SK-N-SH (cell line): Measurements from ENCODE around the gene CACNA1A.

ENCODE experiments used
- EZH2phosphoT487 ChIP-seq: fragments of 200-600 bp; sonication (generic); IDR thresholded peaks from 2 replicates; pipeline ENCODE4 v1.6.1; 2017; ENCODE audit warnings: low read depth, mixed run types, mild to moderate bottlenecking, antibody characterized with exemption, moderate library complexity, borderline replicate concordance
- JUND ChIP-seq: IDR thresholded peaks from 2 replicates; pipeline ENCODE4 v1.4.0; 2012
- POLR2AphosphoS5 ChIP-seq: IDR thresholded peaks from 2 replicates; pipeline ENCODE4 v1.6.1; 2012; ENCODE audit warnings: low read depth, low read length
- TAF1 ChIP-seq: IDR thresholded peaks from 2 replicates; pipeline ENCODE4 v1.6.1; 2012; ENCODE audit warnings: low read depth, mild to moderate bottlenecking, low read length, moderate library complexity, borderline replicate concordance
- TF ChIP-seq, protein P1 (sequence below): fragments of 150-350 bp; IDR thresholded peaks from 2 replicates; pipeline ENCODE4 v1.6.1; 2016; ENCODE audit warnings: mild to moderate bottlenecking, low read depth, low read length
- TF ChIP-seq, protein P2 (sequence below): IDR thresholded peaks from 2 replicates; pipeline ENCODE4 v1.4.0; 2012; ENCODE audit warnings: low read depth
- TF ChIP-seq, protein P3 (sequence below): IDR thresholded peaks from 2 replicates; pipeline ENCODE4; 2012
- TF ChIP-seq, protein P4 (sequence below): fragments of 200-600 bp; sonication (generic); IDR thresholded peaks from 2 replicates; pipeline ENCODE4 v1.6.1; 2017; ENCODE audit warnings: antibody characterized with exemption, mild to moderate bottlenecking, moderate library complexity
- TF ChIP-seq, protein P5 (sequence below): IDR thresholded peaks from 2 replicates; pipeline ENCODE4 v1.6.1; 2012; ENCODE audit warnings: mild to moderate bottlenecking, low read depth, low read length, moderate library complexity

DNA sequence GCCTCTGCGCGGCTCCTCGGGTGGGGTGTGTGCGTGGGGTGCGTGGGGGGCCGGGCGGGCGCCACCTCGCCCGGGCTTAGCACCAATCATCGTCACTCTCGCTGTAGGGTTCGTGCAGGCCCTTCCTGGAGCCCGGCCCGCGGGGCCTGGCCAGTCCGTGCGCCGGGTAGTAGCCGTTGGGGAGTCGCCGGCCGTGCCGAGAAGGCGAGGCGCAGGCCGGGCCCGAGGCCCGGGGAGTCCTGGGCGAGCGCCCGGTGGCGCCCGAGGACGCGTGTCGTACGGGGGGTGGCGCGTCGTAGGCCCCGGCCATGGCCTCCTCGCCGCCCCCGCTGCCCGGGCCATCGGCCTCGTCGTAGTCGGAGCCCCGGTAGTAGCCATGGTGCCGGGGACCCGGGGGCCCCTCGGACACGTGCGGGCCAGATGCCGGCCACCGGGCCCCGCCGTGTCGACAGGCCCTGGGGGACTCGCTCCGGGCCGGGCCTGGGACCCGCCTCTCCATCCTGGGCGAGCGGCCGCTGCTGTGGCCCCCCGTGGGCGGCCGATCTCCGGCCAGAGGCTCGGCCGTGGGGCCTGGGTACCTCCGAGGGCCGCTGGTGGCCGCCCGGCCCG is 298.9 kb downstream of the CACNA1A start:
- TF ChIP-seq, protein P1, sequence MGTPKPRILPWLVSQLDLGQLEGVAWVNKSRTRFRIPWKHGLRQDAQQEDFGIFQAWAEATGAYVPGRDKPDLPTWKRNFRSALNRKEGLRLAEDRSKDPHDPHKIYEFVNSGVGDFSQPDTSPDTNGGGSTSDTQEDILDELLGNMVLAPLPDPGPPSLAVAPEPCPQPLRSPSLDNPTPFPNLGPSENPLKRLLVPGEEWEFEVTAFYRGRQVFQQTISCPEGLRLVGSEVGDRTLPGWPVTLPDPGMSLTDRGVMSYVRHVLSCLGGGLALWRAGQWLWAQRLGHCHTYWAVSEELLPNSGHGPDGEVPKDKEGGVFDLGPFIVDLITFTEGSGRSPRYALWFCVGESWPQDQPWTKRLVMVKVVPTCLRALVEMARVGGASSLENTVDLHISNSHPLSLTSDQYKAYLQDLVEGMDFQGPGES: no peak
- TF ChIP-seq, protein P2, sequence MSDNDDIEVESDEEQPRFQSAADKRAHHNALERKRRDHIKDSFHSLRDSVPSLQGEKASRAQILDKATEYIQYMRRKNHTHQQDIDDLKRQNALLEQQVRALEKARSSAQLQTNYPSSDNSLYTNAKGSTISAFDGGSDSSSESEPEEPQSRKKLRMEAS: no peak
- TF ChIP-seq, protein P3, sequence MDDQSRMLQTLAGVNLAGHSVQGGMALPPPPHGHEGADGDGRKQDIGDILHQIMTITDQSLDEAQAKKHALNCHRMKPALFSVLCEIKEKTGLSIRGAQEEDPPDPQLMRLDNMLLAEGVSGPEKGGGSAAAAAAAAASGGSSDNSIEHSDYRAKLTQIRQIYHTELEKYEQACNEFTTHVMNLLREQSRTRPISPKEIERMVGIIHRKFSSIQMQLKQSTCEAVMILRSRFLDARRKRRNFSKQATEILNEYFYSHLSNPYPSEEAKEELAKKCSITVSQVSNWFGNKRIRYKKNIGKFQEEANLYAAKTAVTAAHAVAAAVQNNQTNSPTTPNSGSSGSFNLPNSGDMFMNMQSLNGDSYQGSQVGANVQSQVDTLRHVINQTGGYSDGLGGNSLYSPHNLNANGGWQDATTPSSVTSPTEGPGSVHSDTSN: no peak
- TF ChIP-seq, protein P4, sequence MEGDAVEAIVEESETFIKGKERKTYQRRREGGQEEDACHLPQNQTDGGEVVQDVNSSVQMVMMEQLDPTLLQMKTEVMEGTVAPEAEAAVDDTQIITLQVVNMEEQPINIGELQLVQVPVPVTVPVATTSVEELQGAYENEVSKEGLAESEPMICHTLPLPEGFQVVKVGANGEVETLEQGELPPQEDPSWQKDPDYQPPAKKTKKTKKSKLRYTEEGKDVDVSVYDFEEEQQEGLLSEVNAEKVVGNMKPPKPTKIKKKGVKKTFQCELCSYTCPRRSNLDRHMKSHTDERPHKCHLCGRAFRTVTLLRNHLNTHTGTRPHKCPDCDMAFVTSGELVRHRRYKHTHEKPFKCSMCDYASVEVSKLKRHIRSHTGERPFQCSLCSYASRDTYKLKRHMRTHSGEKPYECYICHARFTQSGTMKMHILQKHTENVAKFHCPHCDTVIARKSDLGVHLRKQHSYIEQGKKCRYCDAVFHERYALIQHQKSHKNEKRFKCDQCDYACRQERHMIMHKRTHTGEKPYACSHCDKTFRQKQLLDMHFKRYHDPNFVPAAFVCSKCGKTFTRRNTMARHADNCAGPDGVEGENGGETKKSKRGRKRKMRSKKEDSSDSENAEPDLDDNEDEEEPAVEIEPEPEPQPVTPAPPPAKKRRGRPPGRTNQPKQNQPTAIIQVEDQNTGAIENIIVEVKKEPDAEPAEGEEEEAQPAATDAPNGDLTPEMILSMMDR: no peak
- TF ChIP-seq, protein P5, sequence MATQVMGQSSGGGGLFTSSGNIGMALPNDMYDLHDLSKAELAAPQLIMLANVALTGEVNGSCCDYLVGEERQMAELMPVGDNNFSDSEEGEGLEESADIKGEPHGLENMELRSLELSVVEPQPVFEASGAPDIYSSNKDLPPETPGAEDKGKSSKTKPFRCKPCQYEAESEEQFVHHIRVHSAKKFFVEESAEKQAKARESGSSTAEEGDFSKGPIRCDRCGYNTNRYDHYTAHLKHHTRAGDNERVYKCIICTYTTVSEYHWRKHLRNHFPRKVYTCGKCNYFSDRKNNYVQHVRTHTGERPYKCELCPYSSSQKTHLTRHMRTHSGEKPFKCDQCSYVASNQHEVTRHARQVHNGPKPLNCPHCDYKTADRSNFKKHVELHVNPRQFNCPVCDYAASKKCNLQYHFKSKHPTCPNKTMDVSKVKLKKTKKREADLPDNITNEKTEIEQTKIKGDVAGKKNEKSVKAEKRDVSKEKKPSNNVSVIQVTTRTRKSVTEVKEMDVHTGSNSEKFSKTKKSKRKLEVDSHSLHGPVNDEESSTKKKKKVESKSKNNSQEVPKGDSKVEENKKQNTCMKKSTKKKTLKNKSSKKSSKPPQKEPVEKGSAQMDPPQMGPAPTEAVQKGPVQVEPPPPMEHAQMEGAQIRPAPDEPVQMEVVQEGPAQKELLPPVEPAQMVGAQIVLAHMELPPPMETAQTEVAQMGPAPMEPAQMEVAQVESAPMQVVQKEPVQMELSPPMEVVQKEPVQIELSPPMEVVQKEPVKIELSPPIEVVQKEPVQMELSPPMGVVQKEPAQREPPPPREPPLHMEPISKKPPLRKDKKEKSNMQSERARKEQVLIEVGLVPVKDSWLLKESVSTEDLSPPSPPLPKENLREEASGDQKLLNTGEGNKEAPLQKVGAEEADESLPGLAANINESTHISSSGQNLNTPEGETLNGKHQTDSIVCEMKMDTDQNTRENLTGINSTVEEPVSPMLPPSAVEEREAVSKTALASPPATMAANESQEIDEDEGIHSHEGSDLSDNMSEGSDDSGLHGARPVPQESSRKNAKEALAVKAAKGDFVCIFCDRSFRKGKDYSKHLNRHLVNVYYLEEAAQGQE: no peak
- TF ChIP-seq POLR2AphosphoS5 (no peak), EZH2phosphoT487 (no peak), TAF1 (no peak), JUND (no peak)
